DND-41 (cell line): Measurements from ENCODE around the gene PRICKLE3.
A peak's percentile ranks its signal among the peaks of the same experiment; 100 is the strongest.

Experiments
- ATAC-seq: fragments of 200-7000 bp; cut with Tn5 transposase; 3 replicates; pipeline ENCODE4 v1.9.1; 2021; ENCODE audit warnings: low read depth; ENCODE audit not compliant: insufficient read depth
- DNase-seq: peaks from one replicate; pipeline ENCODE4 v3.0.0-alpha.2; 2020
- H2AFZ ChIP-seq: 2 replicates; pipeline ENCODE4 v1.6.0; 2012; ENCODE audit warnings: low read depth, low read length
- H3K27ac ChIP-seq: 2 replicates; pipeline ENCODE4 v1.5.1; 2012; ENCODE audit warnings: low read length, inconsistent platforms
- H3K27me3 ChIP-seq: fragments of 200-600 bp; sonication (generic); 2 replicates; pipeline ENCODE4 v1.6.0; 2012; ENCODE audit warnings: low read length, mild to moderate bottlenecking, inconsistent platforms; ENCODE audit not compliant: insufficient read depth, poor library complexity
- H3K36me3 ChIP-seq: 2 replicates; pipeline ENCODE4 v1.5.1; 2012; ENCODE audit warnings: low read length, inconsistent platforms; ENCODE audit not compliant: insufficient read depth
- H3K4me1 ChIP-seq: 2 replicates; pipeline ENCODE4 v1.5.1; 2012; ENCODE audit warnings: mild to moderate bottlenecking, low read length; ENCODE audit not compliant: insufficient read depth
- H3K4me2 ChIP-seq: 2 replicates; pipeline ENCODE4 v1.6.0; 2012; ENCODE audit warnings: mild to moderate bottlenecking, moderate library complexity, low read length, inconsistent platforms; ENCODE audit not compliant: insufficient read depth
- H3K4me3 ChIP-seq, 2 experiments: fragments of 200-600 bp in 1 of 2; shearing (Covaris generic) in 1 of 2; 2 replicates each; pipeline ENCODE4 v1.5.1; 2012 to 2016; ENCODE audit warnings: inconsistent platforms in 2 of 2, low read length in 2 of 2, mild to moderate bottlenecking in 2 of 2, low read depth in 1 of 2, moderate library complexity in 1 of 2
- H3K79me2 ChIP-seq: 2 replicates; pipeline ENCODE4 v1.6.0; 2012; ENCODE audit warnings: low read length, inconsistent platforms; ENCODE audit not compliant: insufficient read depth
- H3K9ac ChIP-seq: 2 replicates; pipeline ENCODE4 v1.6.0; 2012; ENCODE audit warnings: low read depth, mild to moderate bottlenecking, inconsistent platforms, low read length, moderate library complexity
- H3K9me3 ChIP-seq: 2 replicates; pipeline ENCODE4 v1.5.1; 2012; ENCODE audit warnings: low read length, moderate library complexity, mild to moderate bottlenecking, inconsistent platforms; ENCODE audit not compliant: insufficient read depth, severe bottlenecking
- H4K20me1 ChIP-seq: 2 replicates; pipeline ENCODE4 v1.6.0; 2012; ENCODE audit warnings: low read length; ENCODE audit not compliant: insufficient read depth
- CTCF ChIP-seq: IDR thresholded peaks from 2 replicates; pipeline ENCODE4 v1.5.1; 2012; ENCODE audit warnings: borderline replicate concordance, low read length, moderate library complexity, mild to moderate bottlenecking; ENCODE audit not compliant: poor library complexity, severe bottlenecking; ENCODE audit errors: extremely low read depth
- EZH2 ChIP-seq: IDR thresholded peaks from 3 replicates; pipeline ENCODE4 v1.6.1; 2012; ENCODE audit warnings: borderline replicate concordance, low read depth, mild to moderate bottlenecking, moderate library complexity, low read length, inconsistent platforms; ENCODE audit not compliant: severe bottlenecking

Gene PRICKLE3

GRCh38 chrX:49163555-49164419 is 22.4 kb downstream of the PRICKLE3 start:
- Histone ChIP-seq H3K27ac (peak overlapping the region; percentile 89), H3K36me3 (no peaks in the 10 kb centered on the region), H3K9me3 (no peaks in the 10 kb centered on the region), H3K4me1 (peaks cover 53% of the 10 kb centered on the region), H3K4me2 (peak overlapping the region; percentile 70), H3K4me3 (peak overlapping the region in 1 of 2 experiments; percentile 59; a peak in 2 of 4 replicates), H2AFZ (peak overlapping the region; percentile 87), H3K27me3 (no peaks in the 10 kb centered on the region), H3K9ac (peak overlapping the region; percentile 68), H4K20me1 (no peaks in the 10 kb centered on the region), H3K79me2 (no peaks in the 10 kb centered on the region)
- DNase-seq (peak; percentile 86), ATAC-seq (peak; percentile 73)
- TF ChIP-seq EZH2 = no peak
- TF ChIP-seq CTCF = peak; percentile 85

GRCh38 chrX:49162620-49163019 is 23.6 kb downstream of the PRICKLE3 start, which contains the start of gene MAGIX:
Gene MAGIX (plus strand): TSS chrX:49162758. CDS start chrX:49162890, 132 bp downstream.
- Histone ChIP-seq H3K79me2 (no peaks in the 10 kb centered on the region), H2AFZ (peak within 1 kb of the TSS; percentile 87), H3K4me3 (peak within 1 kb of the TSS in 1 of 2 experiments; percentile 59; a peak in 2 of 4 replicates), H3K9ac (peak within 1 kb of the TSS; percentile 68), H3K27me3 (no peaks in the 10 kb centered on the region), H3K27ac (peak within 1 kb of the TSS; percentile 89), H3K9me3 (no peaks in the 10 kb centered on the region), H3K4me1 (peaks cover 44% of the 10 kb centered on the region), H4K20me1 (no peaks in the 10 kb centered on the region), H3K36me3 (no peaks in the 10 kb centered on the region), H3K4me2 (peak within 1 kb of the TSS; percentile 70)
- DNase-seq (no peak), ATAC-seq (no peak)
- TF ChIP-seq EZH2 (no peak), CTCF (no peak)

- H3K4me2 ChIP-seq = no peak overlapping the region
- H3K4me1 ChIP-seq = peaks cover 35% of the 10 kb centered on the region
- no peaks in the 10 kb centered on the region for H3K9me3 ChIP-seq
- H3K9ac ChIP-seq = no peak overlapping the region
- H3K4me3 ChIP-seq = no peak overlapping the region
- H2AFZ ChIP-seq = no peak overlapping the region
- TF ChIP-seq CTCF = no peak
- TF ChIP-seq EZH2 = no peak
- no peaks in the 10 kb centered on the region for H3K36me3 ChIP-seq
- DNase-seq (no peak), ATAC-seq (no peak)
- no peaks in the 10 kb centered on the region for H3K79me2 ChIP-seq
- no peaks in the 10 kb centered on the region for H3K27me3 ChIP-seq
- H3K27ac ChIP-seq = no peak overlapping the region
- no peaks in the 10 kb centered on the region for H4K20me1 ChIP-seq
These were observed 24.5 kb downstream of the PRICKLE3 start for GRCh38 chrX:49161632-49162031.
